NCI-H226 (cell line): ENCODE data around the gene SYT12.

Experiments used
- DNase-seq: peaks from one replicate; pipeline ENCODE4 v3.0.0-alpha.2; 2015

Gene SYT12

GRCh38 chr11:67058506-67058905 is 35.6 kb downstream of the SYT12 start:
- DNase-seq = no peak

GRCh38 chr11:67059671-67060070 is 36.7 kb downstream of the SYT12 start:
- no peak for DNase-seq

GRCh38 chr11:67060111-67060522 is 37.2 kb downstream of the SYT12 start:
- DNase-seq = peak; percentile 52

GRCh38 chr11:67062526-67063373 is 39.8 kb downstream of the SYT12 start:
- DNase-seq = peak; percentile 76

GRCh38 chr11:67066333-67066709 is 43.4 kb downstream of the SYT12 start:
- DNase-seq = no peak

- no peak for DNase-seq
Measured at GRCh38 chr11:67071420-67072284, 48.7 kb downstream of the SYT12 start.

- no peak for DNase-seq
Measured at GRCh38 chr11:67072295-67072694, 49.4 kb downstream of the SYT12 start.

- DNase-seq = no peak
Measured at GRCh38 chr11:67073908-67074307, 51.0 kb downstream of the SYT12 start.

GRCh38 chr11:67076202-67076601 is 53.3 kb downstream of the SYT12 start:
- no peak for DNase-seq

- no peak for DNase-seq
Measured at GRCh38 chr11:67079065-67079705, 56.3 kb downstream of the SYT12 start.

- DNase-seq = no peak
Measured at GRCh38 chr11:67082071-67082791, 59.3 kb downstream of the SYT12 start.

- no peak for DNase-seq
Measured at GRCh38 chr11:67083786-67084366, 60.9 kb downstream of the SYT12 start.

- DNase-seq = no peak
Measured at GRCh38 chr11:67085617-67086016, 62.7 kb downstream of the SYT12 start.

- DNase-seq = no peak
Measured at GRCh38 chr11:67090717-67091116, 67.8 kb downstream of the SYT12 start.

GRCh38 chr11:67095214-67095507 is 72.2 kb downstream of the SYT12 start:
- DNase-seq = no peak

GRCh38 chr11:67098799-67099429 is 76.0 kb downstream of the SYT12 start:
- DNase-seq = no peak

- DNase-seq = no peak
Measured at GRCh38 chr11:67099831-67100324, 76.9 kb downstream of the SYT12 start.
